Measurements from ENCODE around the gene PTPRS. TPM values are rescaled to one million over a fixed set of nuclear protein-coding genes. Genes with fewer than 3 reads are reported as not detected.
A peak's percentile ranks its signal among the peaks of the same experiment; 100 is the strongest.
"Not testable (repeated sequence)": the region's sequence is repeated elsewhere in the genome, so short reads cannot be mapped to it uniquely, and the experiment has no call there.

PTPRS gene
- total RNA-seq = 6.5 and 13.9 TPM in 2 replicates

DNA sequence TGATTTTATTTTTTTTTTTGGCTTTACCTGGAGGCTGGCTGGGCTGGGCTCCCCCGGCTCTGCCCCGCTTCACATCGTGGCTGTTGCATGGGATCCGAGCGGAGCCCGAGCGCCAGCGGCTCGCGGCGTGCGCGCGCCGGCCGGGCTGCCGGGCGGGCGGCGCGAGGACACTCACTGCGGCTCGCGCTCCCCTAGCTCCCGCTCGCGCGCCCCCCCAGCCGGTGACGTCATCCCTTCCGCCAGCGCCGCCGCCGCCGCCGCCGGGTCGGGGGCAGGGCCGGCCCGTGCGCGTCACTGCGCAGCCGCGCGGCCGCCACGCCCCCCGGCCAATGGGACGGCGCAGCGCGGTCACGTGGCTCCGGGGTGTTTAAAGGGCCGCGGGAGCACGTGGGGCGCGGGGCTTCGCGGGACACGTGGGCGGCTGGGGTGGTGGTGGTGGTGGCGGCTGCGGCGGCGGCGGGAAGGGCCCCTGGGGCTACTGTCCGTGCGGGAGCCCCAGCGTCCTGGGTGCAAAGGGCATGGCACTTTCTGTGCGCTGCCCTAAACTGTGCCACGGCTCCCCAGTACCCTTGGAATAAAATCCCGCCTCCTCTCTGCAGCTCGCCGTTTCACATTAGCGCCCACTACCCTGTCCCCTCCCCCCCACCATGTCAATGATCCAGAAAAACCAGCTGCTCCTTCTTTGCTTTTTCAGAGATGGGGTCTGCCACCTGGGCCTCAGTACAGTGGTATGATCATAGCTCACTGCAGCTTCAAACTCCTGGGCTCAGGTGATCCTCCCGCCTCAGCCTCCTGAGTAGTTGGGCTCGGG, at the start of gene PTPRS:
PTPRS (minus strand) TSS at position 176 of the 811 bp plus-strand sequence. CDS start 54,672 bp downstream, outside the sequence.
- peak; percentile 77 to 87 for DNase-seq (ENCODE audit: low read depth in 2 of 2)

DNA sequence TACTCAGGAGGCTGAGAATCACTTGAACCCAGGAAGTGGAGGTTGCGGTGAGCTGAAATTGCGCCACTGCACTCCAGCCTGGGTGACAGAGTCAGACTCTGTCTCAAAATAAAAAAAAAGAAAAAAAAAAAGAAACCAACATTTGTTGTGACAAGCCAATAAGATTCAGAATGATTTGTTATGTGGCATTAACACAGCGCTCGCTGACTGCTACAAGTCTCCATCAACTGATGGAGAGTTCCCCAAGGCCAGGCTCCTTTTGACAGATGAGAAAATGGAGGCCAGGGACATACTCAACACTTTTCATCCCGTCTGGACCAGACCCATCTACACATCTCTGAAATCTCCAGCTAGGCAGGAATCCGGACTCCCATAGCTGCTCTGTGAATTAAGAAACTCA, 48.7 kb upstream of the PTPRS start:
- DNase-seq (ENCODE audit: low read depth in 2 of 2) = no peak

GRCh38 chr19:5387472-5387871, 46.9 kb upstream of the PTPRS start:
- no peak for DNase-seq (ENCODE audit: low read depth in 2 of 2)

- DNase-seq (ENCODE audit: low read depth in 2 of 2) = no peak
These were observed 46.2 kb upstream of the PTPRS start for GRCh38 chr19:5386841-5387240.

DNA sequence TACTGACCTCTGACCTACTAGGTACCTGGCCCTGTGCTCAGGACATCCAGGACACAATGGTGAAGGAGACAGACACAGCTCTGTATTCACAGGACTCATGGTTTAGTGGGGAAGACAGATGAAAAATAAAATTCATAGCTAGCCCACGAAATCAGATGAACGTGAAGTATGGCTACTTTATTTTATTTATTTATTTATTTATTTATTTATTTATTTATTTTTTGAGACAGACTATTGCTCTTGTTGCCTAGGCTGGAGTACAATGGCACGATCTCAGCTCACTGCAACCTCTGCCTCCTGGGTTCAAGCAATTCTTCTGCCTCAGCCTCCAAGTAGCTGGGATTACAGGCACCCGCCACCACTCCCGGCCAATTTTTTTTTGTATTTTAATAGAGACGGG, 40.6 kb upstream of the PTPRS start:
- not testable (repeated sequence) for DNase-seq (ENCODE audit: low read depth in 2 of 2)

- DNase-seq (ENCODE audit: low read depth in 2 of 2) = no peak
These were observed 39.8 kb upstream of the PTPRS start for GRCh38 chr19:5380215-5380919.

DNA sequence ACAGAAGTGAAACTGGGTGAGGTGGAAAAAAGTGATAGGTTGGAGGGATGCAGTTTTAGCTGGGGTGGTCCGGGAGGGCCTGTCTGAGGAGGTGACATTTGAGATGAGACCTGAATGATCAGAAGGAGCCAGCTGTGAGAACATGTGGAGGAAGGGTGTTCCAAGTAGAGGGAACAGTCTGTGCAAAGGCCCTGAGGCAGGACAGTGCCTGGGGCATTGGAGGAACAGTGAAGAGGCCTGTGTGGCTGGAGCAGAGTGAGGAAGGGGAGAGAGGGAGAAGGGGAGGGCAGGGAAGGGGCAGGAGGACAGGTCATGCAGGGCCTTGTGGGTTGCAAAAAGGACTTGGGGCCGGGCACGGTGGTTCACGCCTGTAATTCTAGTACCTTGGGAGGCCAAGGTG, 36.3 kb upstream of the PTPRS start:
- DNase-seq (ENCODE audit: low read depth in 2 of 2) = no peak

- DNase-seq (ENCODE audit: low read depth in 2 of 2) = no peak
These were observed 32.1 kb upstream of the PTPRS start for GRCh38 chr19:5372572-5373200.

DNA sequence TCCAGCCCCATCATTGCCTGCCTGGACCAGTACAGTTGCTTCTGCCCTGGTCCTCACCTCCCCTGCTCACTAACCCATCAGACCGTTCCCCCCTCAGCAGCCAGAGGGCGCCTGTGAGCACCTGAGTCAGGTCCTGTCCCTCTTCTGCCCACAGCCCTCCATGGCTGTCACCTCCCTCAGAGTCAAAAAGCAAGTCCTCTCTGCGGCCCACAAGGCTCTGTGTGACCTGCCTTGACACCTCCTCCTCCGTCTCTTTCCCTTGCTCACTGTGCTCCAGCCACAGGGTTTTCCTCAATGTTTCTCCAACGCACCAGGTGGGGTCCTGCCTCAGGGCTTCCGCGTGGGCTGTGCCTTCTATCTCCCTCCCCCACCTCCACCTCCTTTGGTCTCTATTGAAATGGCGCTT, 29.4 kb upstream of the PTPRS start:
- peak; percentile 35 to 66 for DNase-seq (ENCODE audit: low read depth in 2 of 2)

DNA sequence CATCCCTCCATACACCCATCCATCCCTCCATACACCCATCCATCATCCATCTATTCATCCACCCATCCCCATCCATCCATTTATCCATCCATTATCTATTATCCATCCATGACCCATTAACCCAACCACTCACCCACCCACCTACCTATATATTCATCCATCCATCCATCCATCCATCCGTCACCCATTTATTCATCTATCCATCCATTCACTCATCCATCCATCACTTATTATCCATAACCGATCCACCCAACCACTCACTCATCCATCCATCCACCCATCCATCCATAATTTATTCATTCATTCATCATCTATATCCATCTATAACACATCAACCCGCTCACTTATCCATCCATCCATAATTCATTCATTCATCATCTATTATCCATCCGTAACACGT, 28.7 kb upstream of the PTPRS start:
- no peak for DNase-seq (ENCODE audit: low read depth in 2 of 2)

DNA sequence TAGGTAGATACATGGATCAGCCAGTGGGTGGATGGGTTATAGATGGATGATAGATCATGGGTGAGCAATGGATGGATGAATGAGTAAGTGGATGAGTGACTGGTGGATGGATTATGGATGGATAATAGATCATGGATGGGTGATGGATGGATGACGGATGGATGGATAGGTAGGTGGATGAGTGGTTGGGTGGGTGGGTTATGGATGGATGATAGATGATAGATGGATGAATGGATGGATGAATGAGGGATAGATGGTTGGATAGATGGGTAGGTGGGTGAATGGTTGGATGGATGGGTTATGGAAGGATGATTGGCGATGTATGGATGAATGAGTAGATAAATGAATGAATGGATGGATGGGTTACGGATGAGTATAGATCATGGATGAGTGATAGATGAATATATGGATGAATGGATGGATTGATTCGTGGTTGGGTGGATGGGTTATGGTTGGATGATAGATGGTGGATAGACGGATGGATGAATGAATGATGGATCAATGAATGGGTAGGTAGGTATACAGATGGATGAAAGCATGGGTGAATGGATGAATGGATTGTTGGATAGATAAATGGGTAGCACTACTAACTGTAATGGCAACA, 27.0 kb upstream of the PTPRS start:
- DNase-seq (ENCODE audit: low read depth in 2 of 2) = no peak

- DNase-seq (ENCODE audit: low read depth in 2 of 2) = no peak
These were observed 25.3 kb upstream of the PTPRS start for GRCh38 chr19:5365905-5366304.

- DNase-seq (ENCODE audit: low read depth in 2 of 2) = no peak
These were observed 24.1 kb upstream of the PTPRS start for GRCh38 chr19:5364674-5365073.

DNA sequence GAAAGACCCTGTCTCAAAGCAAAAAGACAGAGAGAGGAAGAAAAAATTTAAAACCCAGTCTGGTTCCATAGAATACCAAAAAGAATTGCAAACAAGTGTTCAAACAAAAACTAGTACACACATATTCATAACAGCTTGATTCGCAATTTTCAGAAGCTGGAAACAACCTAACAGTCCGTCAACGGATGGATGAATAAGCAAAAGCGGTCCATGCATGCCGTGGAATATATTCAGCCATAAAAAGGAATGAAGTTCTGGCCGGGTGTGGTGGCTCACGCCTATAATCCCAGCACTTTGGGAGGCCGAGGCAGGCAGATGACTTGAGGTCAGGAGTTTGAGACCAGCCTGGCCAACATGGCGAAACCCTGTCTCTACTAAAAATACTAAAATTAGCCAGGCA, 21.2 kb upstream of the PTPRS start:
- not testable (repeated sequence) for DNase-seq (ENCODE audit: low read depth in 2 of 2)

DNA sequence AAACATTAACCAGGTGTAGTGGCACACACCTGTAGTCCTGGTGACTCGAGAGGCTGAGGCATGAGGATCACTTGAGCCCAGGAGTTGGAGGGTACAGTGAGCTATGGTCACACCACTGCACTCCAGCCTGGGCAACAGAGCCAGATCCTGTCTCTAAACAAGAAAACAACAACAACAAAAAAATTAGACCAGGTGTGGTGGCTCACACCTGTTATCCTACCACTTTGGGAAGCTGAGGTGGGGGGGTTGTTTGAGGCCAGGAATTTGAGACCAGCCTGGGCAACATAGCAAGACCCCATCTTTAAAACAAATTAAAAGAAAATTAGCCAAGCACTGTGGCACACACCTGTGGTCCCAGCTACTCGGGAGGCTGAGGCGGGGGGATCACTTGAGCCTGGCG, 20.8 kb upstream of the PTPRS start:
- no peak for DNase-seq (ENCODE audit: low read depth in 2 of 2)

- peak in 1 of 2 donors; percentile 71 for DNase-seq (ENCODE audit: low read depth in 2 of 2)
These were observed 19.6 kb upstream of the PTPRS start for GRCh38 chr19:5360003-5360780.

DNA sequence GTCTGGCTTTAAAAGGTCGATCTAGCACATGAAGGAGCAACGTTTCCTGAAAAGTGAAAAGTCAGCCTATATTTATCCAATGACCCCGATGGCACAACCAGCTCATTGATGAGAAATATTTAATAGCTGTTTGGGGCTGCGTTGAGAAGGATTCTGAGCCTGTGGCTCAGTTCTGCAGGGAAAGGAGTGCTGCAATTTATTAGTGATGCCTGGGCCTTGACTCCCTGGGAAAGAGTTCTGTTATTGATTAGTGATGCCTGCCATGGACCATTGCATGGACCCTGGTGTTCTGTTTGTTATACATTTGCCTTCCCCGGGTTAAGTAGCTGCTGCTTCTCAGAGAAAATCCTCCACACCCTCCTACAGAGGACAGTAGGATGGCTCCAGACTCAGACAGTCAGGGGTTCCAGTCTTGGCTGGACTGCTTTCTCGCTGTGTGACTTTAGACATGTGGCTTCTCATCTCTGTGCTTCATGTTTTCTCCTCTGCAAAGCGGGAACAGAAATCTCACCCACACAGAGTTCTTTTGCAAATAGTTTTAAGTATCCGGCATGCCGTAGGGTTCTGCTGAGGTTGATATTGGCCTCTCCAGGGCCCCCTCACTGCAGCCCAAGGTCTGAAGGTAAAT, 17.7 kb upstream of the PTPRS start:
- DNase-seq (ENCODE audit: low read depth in 2 of 2) = peak in 1 of 2 donors; percentile 37

- DNase-seq (ENCODE audit: low read depth in 2 of 2) = no peak
These were observed 17.0 kb upstream of the PTPRS start for GRCh38 chr19:5357584-5357983.

DNA sequence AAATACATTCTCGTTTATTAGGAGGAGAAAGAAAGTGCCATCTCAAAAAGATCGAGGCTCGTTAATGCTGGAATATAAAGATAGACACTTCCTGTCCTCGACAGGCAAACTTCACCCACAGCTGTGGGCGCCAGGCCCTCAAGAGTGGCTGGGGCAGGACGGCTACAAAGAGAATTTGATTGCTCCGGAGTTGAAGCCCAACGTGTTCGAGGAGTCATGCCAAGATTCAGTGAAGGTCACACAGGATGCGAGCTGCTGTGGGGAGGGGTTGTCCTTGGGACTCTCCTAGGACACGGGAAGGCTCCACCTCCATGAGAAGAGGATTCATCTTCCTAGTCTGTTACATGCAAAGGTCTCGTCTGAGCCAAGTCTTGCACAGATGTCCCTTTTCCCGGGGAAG, 16.3 kb upstream of the PTPRS start:
- no peak for DNase-seq (ENCODE audit: low read depth in 2 of 2)

DNA sequence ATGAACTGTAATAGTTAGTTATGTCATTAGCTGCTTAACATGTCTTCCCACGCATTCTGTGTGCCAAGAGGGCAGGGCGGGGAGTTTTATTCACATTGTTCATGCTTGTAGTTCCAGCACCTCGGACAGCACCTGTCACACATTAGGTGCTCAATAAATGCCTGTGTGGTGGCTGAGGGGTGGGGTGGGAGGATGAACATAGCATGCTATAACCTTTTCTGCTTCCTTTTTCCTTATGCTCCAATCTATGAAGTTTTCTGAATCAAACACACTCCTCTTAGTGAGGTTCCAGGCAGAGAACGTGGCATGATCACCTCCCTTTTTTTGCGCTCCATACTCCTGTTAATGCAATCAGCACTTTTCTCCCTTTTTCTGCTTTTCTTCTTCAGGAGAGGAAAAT, 15.8 kb upstream of the PTPRS start:
- no peak for DNase-seq (ENCODE audit: low read depth in 2 of 2)

DNA sequence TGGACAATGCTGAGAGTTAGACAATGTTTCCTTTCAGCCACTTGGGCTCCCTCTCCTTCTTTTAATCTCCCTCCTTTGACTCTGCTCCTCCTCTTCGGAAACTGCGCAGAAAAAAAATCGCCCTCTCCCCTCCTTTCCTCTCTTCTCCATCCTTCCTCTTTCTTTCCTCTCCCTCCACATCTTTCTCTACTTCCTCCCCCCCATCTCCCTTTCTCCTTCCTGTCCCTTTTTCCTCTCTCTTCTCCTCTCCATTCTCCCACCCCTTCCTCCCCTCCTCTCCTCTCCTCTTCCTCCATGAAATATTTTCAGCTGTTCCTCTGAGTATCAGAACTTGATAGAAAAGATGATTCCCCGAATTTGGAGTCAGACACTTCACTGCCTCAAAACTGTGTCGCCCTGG, 15.1 kb upstream of the PTPRS start:
- no peak for DNase-seq (ENCODE audit: low read depth in 2 of 2)

Data from lung microvascular endothelial cell (primary cell).